GM12891 (cell line): ENCODE data around the gene IL17B.

Source experiments
- DNase-seq: peaks from one replicate; pipeline ENCODE4 v3.0.0; 2011; ENCODE audit warnings: low spot score; ENCODE audit not compliant: insufficient read length
- FAIRE-seq: peaks from 2 replicates; lab custom pipeline; 2011; peaks lifted over from hg19 to GRCh38; lab: Jason Lieb, UNC
- PAX5 ChIP-seq: IDR thresholded peaks from 2 replicates; pipeline ENCODE4 v1.6.1; 2011; ENCODE audit warnings: low read length, moderate library complexity, mild to moderate bottlenecking; ENCODE audit not compliant: insufficient read depth, severe bottlenecking
- POLR2A ChIP-seq: IDR thresholded peaks from 2 replicates; pipeline ENCODE4 v1.6.1; 2011; ENCODE audit warnings: low read depth, low read length, control low read depth
- POLR2AphosphoS5 ChIP-seq: IDR thresholded peaks from 2 replicates; pipeline ENCODE4 v1.6.1; 2011; ENCODE audit warnings: low read depth, low read length, control low read depth
- POU2F2 ChIP-seq: IDR thresholded peaks from 2 replicates; pipeline ENCODE4 v1.6.1; 2011; ENCODE audit warnings: low read depth, mild to moderate bottlenecking, control low read depth, low read length, moderate library complexity
- SPI1 ChIP-seq: IDR thresholded peaks from 2 replicates; pipeline ENCODE4 v1.6.1; 2011; ENCODE audit warnings: low read depth, low read length, control low read depth
- TAF1 ChIP-seq: IDR thresholded peaks from 2 replicates; pipeline ENCODE4 v1.6.1; 2011; ENCODE audit warnings: low read depth, low read length, control low read depth

IL17B gene

DNA sequence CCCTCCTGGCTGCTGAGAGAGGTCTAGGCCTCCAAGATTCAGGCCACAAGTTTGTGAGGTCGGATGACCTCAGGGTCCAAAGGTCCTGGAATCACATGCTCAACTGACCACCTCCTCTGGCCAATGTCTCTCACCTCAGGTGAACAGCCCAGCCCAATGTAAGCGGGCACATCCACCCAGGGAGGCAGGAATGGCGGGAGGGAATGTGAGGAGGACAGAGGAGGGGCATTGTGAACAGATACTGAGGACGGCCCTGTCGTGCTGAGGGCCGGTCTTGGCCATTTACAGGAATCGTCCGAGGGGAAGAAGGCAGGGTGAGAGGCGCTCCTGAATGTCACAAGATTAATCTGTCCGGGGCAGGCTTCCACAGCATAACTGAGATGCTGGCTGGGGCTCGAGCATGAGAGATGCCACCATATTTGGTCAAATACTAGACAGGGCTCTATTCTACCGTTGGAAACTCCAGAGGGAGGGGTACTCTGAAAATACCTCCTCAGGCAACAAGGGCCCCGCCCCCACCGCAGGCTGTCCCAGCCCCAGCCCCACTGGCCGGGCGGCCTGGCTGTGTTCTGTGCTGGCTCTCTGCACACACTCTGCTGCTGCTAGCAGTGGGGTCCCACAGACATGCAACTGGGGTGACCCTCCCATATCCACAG lies 1.5 kb upstream of the IL17B start:
- FAIRE-seq (no peak), DNase-seq (no peak)
- TF ChIP-seq POU2F2: no peak
- no peak for TF ChIP-seq SPI1
- no peak for TF ChIP-seq POLR2AphosphoS5
- no peak for TF ChIP-seq POLR2A
- no peak for TF ChIP-seq PAX5

DNA sequence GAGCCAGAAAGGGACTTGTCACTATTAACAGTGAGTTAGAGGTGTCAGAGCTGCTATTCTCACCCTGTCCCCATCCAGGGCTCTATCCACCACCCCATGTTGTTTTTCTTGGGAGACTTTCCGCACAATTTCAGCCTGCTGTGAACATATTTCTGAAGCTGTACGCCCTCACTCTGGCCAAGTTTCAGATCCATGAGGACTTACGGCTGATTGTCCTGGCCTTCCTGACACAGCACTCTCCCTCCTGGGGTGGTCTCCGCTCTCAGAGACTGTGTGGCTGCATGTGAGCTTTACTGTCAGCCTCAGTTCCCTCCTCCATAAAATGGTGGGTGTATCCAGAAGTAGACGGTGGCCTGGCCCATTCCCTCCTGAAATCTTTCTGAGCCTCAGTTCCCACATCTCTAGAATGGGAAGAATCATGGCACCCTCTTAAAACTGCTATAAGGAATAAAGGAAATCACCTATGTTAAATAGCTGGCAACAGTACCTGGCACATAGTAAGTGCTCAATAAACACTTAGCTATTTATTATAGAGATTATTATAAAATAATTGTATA lies 804 bp upstream of the IL17B start:
- no peak for DNase-seq
- no peak for FAIRE-seq
- TF ChIP-seq POU2F2 (no peak), PAX5 (no peak), POLR2AphosphoS5 (no peak), POLR2A (no peak), SPI1 (no peak), TAF1 (no peak)

GRCh38 chr5:149378241-149378820 lies 761 bp downstream of the IL17B start:
- no peak for TF ChIP-seq SPI1
- TF ChIP-seq POLR2A: no peak
- no peak for TF ChIP-seq POU2F2
- TF ChIP-seq TAF1: no peak
- no peak for TF ChIP-seq PAX5
- no peak for TF ChIP-seq POLR2AphosphoS5
- FAIRE-seq (no peak), DNase-seq (no peak)

DNA sequence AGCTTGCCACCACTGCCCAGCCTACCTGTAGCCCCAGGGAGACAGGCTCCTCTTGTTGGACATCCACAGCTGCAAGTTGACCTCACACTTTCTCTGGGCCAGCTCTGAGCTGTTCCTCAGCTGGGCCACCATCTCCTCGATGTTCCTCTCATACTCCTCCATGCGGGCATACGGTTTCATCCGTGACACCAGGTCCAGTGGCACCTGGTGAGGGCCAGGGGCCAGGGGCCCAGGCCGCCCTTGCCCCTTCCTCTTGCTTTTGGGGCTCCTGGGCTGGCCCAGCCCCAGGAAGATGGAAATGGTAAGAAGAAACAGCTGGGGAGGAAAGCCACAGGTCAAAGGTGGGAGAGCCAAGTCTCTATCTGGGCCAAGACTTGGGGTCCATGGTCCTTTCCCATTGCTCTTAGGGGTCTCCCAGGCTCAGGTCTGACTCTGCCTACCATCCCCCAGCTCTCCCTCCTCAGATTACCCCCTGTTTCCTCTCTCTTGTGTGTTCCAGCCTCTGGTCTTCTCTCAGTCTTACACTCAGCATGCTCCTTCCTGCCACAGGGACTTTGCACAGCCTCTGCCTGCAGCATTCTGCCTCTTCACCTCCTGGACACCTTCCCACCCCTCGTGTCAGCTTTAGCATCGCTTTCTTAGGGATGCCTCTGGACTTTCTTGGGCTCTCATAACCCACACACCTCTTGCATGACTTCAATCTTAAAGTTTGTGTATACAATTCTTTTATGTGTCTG lies 2.2 kb downstream of the IL17B start:
- no peak for DNase-seq
- TF ChIP-seq PAX5 (no peak), SPI1 (no peak), POU2F2 (no peak), TAF1 (no peak), POLR2AphosphoS5 (no peak), POLR2A (no peak)
- no peak for FAIRE-seq

DNA sequence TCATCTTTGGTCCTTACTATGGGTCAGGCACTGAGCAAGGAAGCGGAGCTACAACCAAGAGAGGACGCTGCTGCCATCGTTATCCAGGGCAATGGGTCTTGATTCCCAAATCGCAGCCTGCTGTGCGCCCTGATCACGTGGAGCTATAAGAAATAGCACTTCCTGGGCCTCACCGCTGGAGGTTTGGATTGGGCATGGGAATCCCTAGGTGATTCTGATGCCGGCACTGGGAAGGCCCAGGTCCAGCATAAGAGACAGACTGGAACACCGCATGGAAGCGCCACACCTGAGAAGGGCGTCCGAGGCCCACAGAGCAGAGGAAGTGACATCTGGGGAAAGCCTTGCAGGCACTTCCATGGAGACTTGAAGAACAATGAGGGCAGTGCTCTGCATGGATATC lies 3.0 kb downstream of the IL17B start:
- TF ChIP-seq POU2F2 (no peak), POLR2AphosphoS5 (no peak), POLR2A (no peak), PAX5 (no peak), TAF1 (no peak), SPI1 (no peak)
- no peak for FAIRE-seq
- DNase-seq: no peak

GRCh38 chr5:149375434-149375833 lies 3.7 kb downstream of the IL17B start:
- FAIRE-seq: no peak
- DNase-seq: no peak
- no peak for TF ChIP-seq POU2F2
- no peak for TF ChIP-seq POLR2A
- no peak for TF ChIP-seq PAX5
- TF ChIP-seq SPI1: no peak
- TF ChIP-seq TAF1: no peak
- no peak for TF ChIP-seq POLR2AphosphoS5

DNA sequence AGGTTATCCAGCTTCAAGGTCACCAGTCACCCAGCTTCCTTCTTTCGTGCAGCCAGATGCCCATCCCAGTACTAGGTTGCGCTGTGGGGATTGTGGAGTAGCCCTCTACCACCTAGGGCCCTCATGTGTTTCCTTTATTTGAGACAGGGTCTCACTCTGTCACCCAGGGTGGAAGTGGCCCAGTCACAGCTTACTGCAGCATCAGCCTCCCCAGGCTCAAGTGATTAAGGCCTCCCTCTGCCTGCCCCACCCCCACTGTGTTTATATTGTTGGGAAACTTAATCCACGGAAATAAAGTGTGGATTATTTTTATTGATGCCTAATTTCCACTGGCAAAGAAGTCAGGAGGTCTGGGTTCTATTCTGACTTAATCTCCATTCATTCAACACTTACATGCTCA lies 4.3 kb downstream of the IL17B start:
- DNase-seq: no peak
- FAIRE-seq: no peak
- TF ChIP-seq TAF1 (no peak), POLR2A (no peak), POU2F2 (no peak), POLR2AphosphoS5 (no peak), SPI1 (no peak), PAX5 (no peak)

DNA sequence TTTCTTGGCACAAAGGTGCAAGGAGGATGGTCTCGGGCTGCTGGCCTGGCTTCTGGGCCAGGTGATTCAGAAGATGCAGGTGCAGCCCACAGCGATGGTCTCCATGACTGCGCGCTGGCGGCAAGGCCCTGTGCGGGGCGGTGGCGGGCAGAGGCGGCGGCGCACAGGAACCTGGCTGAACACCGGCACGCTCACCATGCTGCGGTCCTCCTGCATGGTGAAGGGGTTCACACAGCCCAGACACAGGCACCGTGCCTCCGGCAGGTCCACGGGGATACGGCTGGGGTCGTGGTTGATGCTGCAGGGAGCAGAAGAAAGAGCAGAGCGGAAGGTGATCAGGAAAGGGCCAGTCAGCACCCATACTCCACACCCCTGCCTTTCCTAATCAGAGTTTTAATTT lies 4.8 kb downstream of the IL17B start:
- FAIRE-seq: no peak
- TF ChIP-seq PAX5: no peak
- TF ChIP-seq TAF1: no peak
- TF ChIP-seq POLR2AphosphoS5: no peak
- TF ChIP-seq POLR2A: no peak
- no peak for TF ChIP-seq SPI1
- TF ChIP-seq POU2F2: no peak
- no peak for DNase-seq

- DNase-seq (no peak), FAIRE-seq (no peak)
- TF ChIP-seq PAX5 (no peak), TAF1 (no peak), POU2F2 (no peak), SPI1 (no peak), POLR2AphosphoS5 (no peak), POLR2A (no peak)
Observed at GRCh38 chr5:149372932-149373331, 6.2 kb downstream of the IL17B start.

GRCh38 chr5:149372076-149372795 lies 6.9 kb downstream of the IL17B start:
- no peak for TF ChIP-seq PAX5
- no peak for TF ChIP-seq POU2F2
- TF ChIP-seq POLR2AphosphoS5: no peak
- no peak for TF ChIP-seq SPI1
- TF ChIP-seq POLR2A: no peak
- FAIRE-seq (no peak), DNase-seq (no peak)
